ENCODE data around the gene ADGRG2.
"Not testable (repeated sequence)": the region's sequence is repeated elsewhere in the genome, so short reads cannot be mapped to it uniquely, and the experiment has no call there.

The ADGRG2 gene

GRCh38 chrX:19086102-19086772 lies 36.0 kb downstream of the ADGRG2 start:
- no peak for DNase-seq (ENCODE audit: low spot score)

GRCh38 chrX:19085666-19086065 lies 36.6 kb downstream of the ADGRG2 start:
- DNase-seq (ENCODE audit: low spot score) = no peak

GRCh38 chrX:19075754-19076153 lies 46.5 kb downstream of the ADGRG2 start:
- DNase-seq (ENCODE audit: low spot score) = no peak

- DNase-seq (ENCODE audit: low spot score) = no peak
Measured at GRCh38 chrX:19072372-19072771, 49.9 kb downstream of the ADGRG2 start.

- DNase-seq (ENCODE audit: low spot score) = no peak
Measured at GRCh38 chrX:19070555-19070994, 51.7 kb downstream of the ADGRG2 start.

GRCh38 chrX:19066987-19067386 lies 55.3 kb downstream of the ADGRG2 start:
- DNase-seq (ENCODE audit: low spot score) = not testable (repeated sequence)

- no peak for DNase-seq (ENCODE audit: low spot score)
Measured at GRCh38 chrX:19065535-19065934, 56.7 kb downstream of the ADGRG2 start.

GRCh38 chrX:19064175-19064574 lies 58.1 kb downstream of the ADGRG2 start:
- DNase-seq (ENCODE audit: low spot score) = no peak

- DNase-seq (ENCODE audit: low spot score) = no peak
Measured at GRCh38 chrX:19063030-19063429, 59.2 kb downstream of the ADGRG2 start.

- DNase-seq (ENCODE audit: low spot score) = no peak
Measured at GRCh38 chrX:19059067-19059466, 63.2 kb downstream of the ADGRG2 start.

- no peak for DNase-seq (ENCODE audit: low spot score)
Measured at GRCh38 chrX:19057856-19058255, 64.4 kb downstream of the ADGRG2 start.

GRCh38 chrX:19049110-19049509 lies 73.2 kb downstream of the ADGRG2 start:
- no peak for DNase-seq (ENCODE audit: low spot score)

- DNase-seq (ENCODE audit: low spot score) = no peak
Measured at GRCh38 chrX:19046343-19047215, 75.7 kb downstream of the ADGRG2 start.

- DNase-seq (ENCODE audit: low spot score) = no peak
Measured at GRCh38 chrX:19040373-19040772, 81.9 kb downstream of the ADGRG2 start.

- DNase-seq (ENCODE audit: low spot score) = no peak
Measured at GRCh38 chrX:19034025-19034424, 88.2 kb downstream of the ADGRG2 start.

GRCh38 chrX:19030805-19031204 lies 91.5 kb downstream of the ADGRG2 start:
- DNase-seq (ENCODE audit: low spot score) = no peak

- no peak for DNase-seq (ENCODE audit: low spot score)
Measured at GRCh38 chrX:19028560-19028959, 93.7 kb downstream of the ADGRG2 start.

GRCh38 chrX:19024366-19024765 lies 97.9 kb downstream of the ADGRG2 start:
- DNase-seq (ENCODE audit: low spot score) = no peak

- no peak for DNase-seq (ENCODE audit: low spot score)
Measured at GRCh38 chrX:19019996-19020395, 102.3 kb downstream of the ADGRG2 start.

- no peak for DNase-seq (ENCODE audit: low spot score)
Measured at GRCh38 chrX:19017271-19017670, 105.0 kb downstream of the ADGRG2 start.

GRCh38 chrX:19016614-19017013 lies 105.7 kb downstream of the ADGRG2 start:
- not testable (repeated sequence) for DNase-seq (ENCODE audit: low spot score)

- no peak for DNase-seq (ENCODE audit: low spot score)
Measured at GRCh38 chrX:19007868-19008267, 114.4 kb downstream of the ADGRG2 start.

GRCh38 chrX:19007011-19007410 lies 115.3 kb downstream of the ADGRG2 start:
- no peak for DNase-seq (ENCODE audit: low spot score)
